RPMI7951 (cell line): ENCODE results near the gene PIGS. TPM values are rescaled to one million over a fixed set of nuclear protein-coding genes. Genes with fewer than 3 reads are reported as not detected.

ENCODE experiments used
- DNase-seq: peaks from one replicate; pipeline ENCODE4 v3.0.0-alpha.2; 2012; ENCODE audit warnings: low read depth
- total RNA-seq: library from RNA; depleted of rRNA; stranded (reverse); fragments of >200 nt; shearing (Covaris generic); gene quantifications from 2 replicates; pipeline ENCODE4 v1.2.3, GENCODE V29; 2014; rRNA removed

Gene PIGS
- total RNA-seq, 1 experiment from 2014 or later, result 58.8 TPM

GRCh38 chr17:28506763-28507487, 64.4 kb downstream of the PIGS start:
- DNase-seq, result no peak

GRCh38 chr17:28505986-28506665, 65.2 kb downstream of the PIGS start, which contains the start of gene FOXN1:
FOXN1 (plus strand) TSS chr17:28506348; CDS start chr17:28523970, 17,622 bp downstream.
- no peak for DNase-seq

GRCh38 chr17:28503420-28503819, 67.9 kb downstream of the PIGS start:
- DNase-seq, result no peak

Other genes starting within 250 kb of the PIGS start
- gene IFT20, start 236.1 kb downstream of the PIGS start, total RNA-seq, result 47.7 and 51.9 TPM in 2 replicates
- 25.7 and 30.5 TPM in 2 replicates for gene TNFAIP1, start 235.8 kb downstream of the PIGS start, total RNA-seq
- gene POLDIP2, start 214.0 kb downstream of the PIGS start, total RNA-seq, result 79.6 and 91.8 TPM in 2 replicates
- not detected in 2 replicates for gene SEBOX, start 206.3 kb downstream of the PIGS start, total RNA-seq
- 0.10 and 0.60 TPM in 2 replicates for gene VTN, start 201.2 kb downstream of the PIGS start, total RNA-seq
- 6.9 and 9.0 TPM in 2 replicates for gene SARM1, start 199.8 kb downstream of the PIGS start, total RNA-seq
- gene SLC46A1, start 165.3 kb downstream of the PIGS start, total RNA-seq, result 1.4 and 2.1 TPM in 2 replicates
- gene SLC13A2, start 97.9 kb downstream of the PIGS start, total RNA-seq, result not detected in 2 replicates
- gene FOXN1, start 65.2 kb downstream of the PIGS start, total RNA-seq, result not detected in 2 replicates
- gene UNC119, start 18.9 kb downstream of the PIGS start, total RNA-seq, result 21.7 and 24.7 TPM in 2 replicates
- gene ALDOC, start 5.4 kb upstream of the PIGS start, total RNA-seq, result 64.2 and 96.5 TPM in 2 replicates
- gene SPAG5, start 27.5 kb upstream of the PIGS start, total RNA-seq, result 84.1 and 90.9 TPM in 2 replicates
- gene RSKR, start 42.7 kb upstream of the PIGS start, total RNA-seq, result 2.9 and 3.5 TPM in 2 replicates
- 58.4 and 72.6 TPM in 2 replicates for gene BLTP2, start 73.6 kb upstream of the PIGS start, total RNA-seq
- gene SDF2, start 90.4 kb upstream of the PIGS start, total RNA-seq, result 71.9 and 76.1 TPM in 2 replicates
- gene SUPT6H, start 90.7 kb upstream of the PIGS start, total RNA-seq, result 15.1 and 16.5 TPM in 2 replicates
- gene PROCA1, start 140.4 kb upstream of the PIGS start, total RNA-seq, result 1.1 and 1.3 TPM in 2 replicates
- 176 and 202 TPM in 2 replicates for gene RAB34, start 146.3 kb upstream of the PIGS start, total RNA-seq
- gene RPL23A, start 148.5 kb upstream of the PIGS start, total RNA-seq, result 632 and 764 TPM in 2 replicates
- gene TLCD1, start 154.7 kb upstream of the PIGS start, total RNA-seq, result 3.2 and 8.7 TPM in 2 replicates
- 0.24 and 0.68 TPM in 2 replicates for gene NEK8, start 157.3 kb upstream of the PIGS start, total RNA-seq
- gene TRAF4, start 172.5 kb upstream of the PIGS start, total RNA-seq, result 21.2 and 25.5 TPM in 2 replicates